BE2C (cell line): Measurements from ENCODE around the gene OR51T1. TPM values are rescaled to one million over a fixed set of nuclear protein-coding genes. Genes with fewer than 3 reads are reported as not detected.
"Not testable (repeated sequence)": the region's sequence is repeated elsewhere in the genome, so short reads cannot be mapped to it uniquely, and the experiment has no call there.

Experiments
- DNase-seq: peaks from one replicate; pipeline ENCODE4 v3.0.0-alpha.2; 2020
- H3K27me3 ChIP-seq: fragments of 250-450 bp; sonication (Bioruptor Pico); 2 replicates; pipeline ENCODE4 v1.5.1; 2020; ENCODE audit warnings: mild to moderate bottlenecking
- H3K36me3 ChIP-seq: fragments of 250-450 bp; sonication (Bioruptor Pico); 2 replicates; pipeline ENCODE4 v1.5.1; 2020; ENCODE audit warnings: mild to moderate bottlenecking
- H3K4me1 ChIP-seq: fragments of 250-450 bp; sonication (Bioruptor Pico); 2 replicates; pipeline ENCODE4 v1.5.1; 2020
- H3K4me3 ChIP-seq: 2 replicates; pipeline ENCODE4 v1.5.1; 2011; ENCODE audit warnings: low read depth, low read length
- H3K9me3 ChIP-seq: fragments of 250-450 bp; sonication (Bioruptor Pico); 2 replicates; pipeline ENCODE4 v1.5.1; 2020
- polyA plus RNA-seq: library from polyadenylated mRNA; unstranded; fragments of >200 nt; gene quantifications from one replicate; pipeline ENCODE4 v1.2.1, GENCODE V29; 2012; ENCODE audit warnings: low read depth, missing spikeins; ENCODE audit not compliant: insufficient read length, insufficient read depth
- TF ChIP-seq, protein P1 (sequence below): IDR thresholded peaks from 2 replicates; pipeline ENCODE4 v1.5.1; 2012; ENCODE audit warnings: mild to moderate bottlenecking, low read depth, low read length

The OR51T1 gene
- not detected for polyA plus RNA-seq

- Histone ChIP-seq H3K27me3 (no peaks in the 10 kb centered on the region), H3K4me1 (no peaks in the 10 kb centered on the region), H3K4me3 (no peak within 1 kb of the TSS), H3K9me3 (no peaks in the 10 kb centered on the region), H3K36me3 (no peaks in the 10 kb centered on the region)
- TF ChIP-seq, protein P1, sequence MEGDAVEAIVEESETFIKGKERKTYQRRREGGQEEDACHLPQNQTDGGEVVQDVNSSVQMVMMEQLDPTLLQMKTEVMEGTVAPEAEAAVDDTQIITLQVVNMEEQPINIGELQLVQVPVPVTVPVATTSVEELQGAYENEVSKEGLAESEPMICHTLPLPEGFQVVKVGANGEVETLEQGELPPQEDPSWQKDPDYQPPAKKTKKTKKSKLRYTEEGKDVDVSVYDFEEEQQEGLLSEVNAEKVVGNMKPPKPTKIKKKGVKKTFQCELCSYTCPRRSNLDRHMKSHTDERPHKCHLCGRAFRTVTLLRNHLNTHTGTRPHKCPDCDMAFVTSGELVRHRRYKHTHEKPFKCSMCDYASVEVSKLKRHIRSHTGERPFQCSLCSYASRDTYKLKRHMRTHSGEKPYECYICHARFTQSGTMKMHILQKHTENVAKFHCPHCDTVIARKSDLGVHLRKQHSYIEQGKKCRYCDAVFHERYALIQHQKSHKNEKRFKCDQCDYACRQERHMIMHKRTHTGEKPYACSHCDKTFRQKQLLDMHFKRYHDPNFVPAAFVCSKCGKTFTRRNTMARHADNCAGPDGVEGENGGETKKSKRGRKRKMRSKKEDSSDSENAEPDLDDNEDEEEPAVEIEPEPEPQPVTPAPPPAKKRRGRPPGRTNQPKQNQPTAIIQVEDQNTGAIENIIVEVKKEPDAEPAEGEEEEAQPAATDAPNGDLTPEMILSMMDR, result no peak
- no peak for DNase-seq
Observed at GRCh38 chr11:4881860-4882500, at the start of gene OR51T1. TSS of gene OR51T1 (plus strand) at chr11:4881900. CDS start at chr11:4881900, 0 bp downstream.

- DNase-seq, result no peak
- TF ChIP-seq, protein P1, result no peak
- H3K4me3 ChIP-seq, result no peak overlapping the region
- H3K4me1 ChIP-seq, result no peaks in the 10 kb centered on the region
- H3K9me3 ChIP-seq, result no peaks in the 10 kb centered on the region
- no peaks in the 10 kb centered on the region for H3K36me3 ChIP-seq
- no peaks in the 10 kb centered on the region for H3K27me3 ChIP-seq
Observed at GRCh38 chr11:4839851-4840549, 41.7 kb upstream of the OR51T1 start.

- Histone ChIP-seq H3K9me3 (no peaks in the 10 kb centered on the region), H3K27me3 (no peaks in the 10 kb centered on the region), H3K4me1 (no peaks in the 10 kb centered on the region), H3K36me3 (no peaks in the 10 kb centered on the region), H3K4me3 (no peak within 1 kb of the TSS)
- DNase-seq, result no peak
- TF ChIP-seq, protein P1, result no peak
Observed at GRCh38 chr11:4848908-4849532, 32.7 kb upstream of the OR51T1 start, which contains the start of gene OR51S1. TSS of gene OR51S1 (minus strand) at chr11:4849208. CDS start at chr11:4849208, 0 bp downstream.

DNA sequence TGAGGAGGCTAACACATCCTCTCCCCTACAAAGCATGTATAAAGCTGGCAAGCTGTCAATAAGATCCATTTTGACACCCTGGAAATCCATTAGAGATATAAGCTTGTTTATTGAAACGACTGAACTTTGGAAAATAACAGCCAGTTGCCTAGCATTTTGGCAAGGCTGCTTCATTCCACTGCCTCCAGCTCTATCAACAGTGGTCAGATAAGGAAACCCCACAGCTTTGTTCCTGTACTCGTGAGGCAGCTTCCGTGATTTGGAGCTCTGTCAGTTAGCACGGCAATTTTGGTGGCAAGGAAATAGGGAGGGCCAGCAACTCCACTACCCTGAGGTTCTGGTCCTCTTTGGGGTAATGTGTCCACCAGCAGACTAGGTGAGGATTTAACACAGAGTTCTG is 30.7 kb upstream of the OR51T1 start:
- DNase-seq, result no peak
- no peaks in the 10 kb centered on the region for H3K4me1 ChIP-seq
- no peaks in the 10 kb centered on the region for H3K36me3 ChIP-seq
- H3K4me3 ChIP-seq, result no peak overlapping the region
- H3K27me3 ChIP-seq, result no peaks in the 10 kb centered on the region
- TF ChIP-seq, protein P1, result no peak
- H3K9me3 ChIP-seq, result no peaks in the 10 kb centered on the region

DNA sequence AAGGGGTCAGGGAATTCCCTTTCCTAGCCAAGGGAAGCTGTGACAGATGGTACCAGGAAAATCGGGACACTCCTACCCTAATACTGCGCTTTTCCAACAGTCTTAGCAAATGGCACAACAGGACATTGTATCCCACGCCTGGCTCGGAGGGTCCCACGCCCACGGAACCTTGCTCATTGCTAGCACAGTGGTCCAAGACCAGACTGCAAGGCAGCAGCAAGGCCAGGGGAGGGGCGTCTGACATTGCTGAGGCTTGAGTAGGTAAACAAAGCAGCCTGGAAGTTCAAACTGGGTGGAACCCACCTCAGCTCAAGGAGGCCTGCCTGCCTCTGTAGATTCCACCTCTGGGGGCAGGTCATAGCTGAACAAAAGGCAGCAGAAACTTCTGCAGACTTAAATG is 27.4 kb upstream of the OR51T1 start:
- DNase-seq, H3K9me3 ChIP-seq, H3K27me3 ChIP-seq, H3K4me1 ChIP-seq, H3K36me3 ChIP-seq, H3K4me3 ChIP-seq: not testable (repeated sequence)

GRCh38 chr11:4862447-4863236 is 19.1 kb upstream of the OR51T1 start:
- Histone ChIP-seq H3K36me3 (no peaks in the 10 kb centered on the region), H3K4me1 (no peaks in the 10 kb centered on the region), H3K9me3 (no peaks in the 10 kb centered on the region), H3K27me3 (no peaks in the 10 kb centered on the region), H3K4me3 (no peak overlapping the region)
- DNase-seq, result no peak
- TF ChIP-seq, protein P1, result no peak
